ENCODE results near the gene SH2D5. TPM values are rescaled to one million over a fixed set of nuclear protein-coding genes. Genes with fewer than 3 reads are reported as not detected.

Gene SH2D5
- total and polyA plus RNA-seq, 2 experiments from 2014 or later = 0.53 to 1.1 TPM

DNA sequence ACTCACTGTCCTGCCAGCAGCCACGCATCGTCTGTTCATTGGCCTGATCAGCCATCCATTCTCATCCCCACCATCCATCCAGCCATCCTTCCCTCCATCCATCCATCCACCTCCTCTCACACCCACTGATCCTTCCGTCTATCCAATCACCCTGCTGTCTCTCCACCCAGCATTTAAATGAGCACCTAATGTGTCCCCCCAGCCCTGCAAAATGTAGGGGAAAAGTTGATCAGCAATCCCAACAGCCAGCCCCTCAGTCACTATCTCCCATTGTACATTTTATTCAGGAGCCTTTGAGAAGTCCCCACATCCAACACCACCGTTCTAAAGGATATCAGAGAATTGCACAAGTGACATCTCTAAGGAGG lies 60.3 kb downstream of the SH2D5 start:
- 94% methylated on average over 4 of the region's 4 CpGs for WGBS (ENCODE audit: low lambda C conversion rate, missing lambda C conversion rate)
- TF ChIP-seq EZH2 (IDR thresholded peaks at IDR 0.05; ENCODE audit: borderline replicate concordance) = no peak
- TF ChIP-seq, protein P1, sequence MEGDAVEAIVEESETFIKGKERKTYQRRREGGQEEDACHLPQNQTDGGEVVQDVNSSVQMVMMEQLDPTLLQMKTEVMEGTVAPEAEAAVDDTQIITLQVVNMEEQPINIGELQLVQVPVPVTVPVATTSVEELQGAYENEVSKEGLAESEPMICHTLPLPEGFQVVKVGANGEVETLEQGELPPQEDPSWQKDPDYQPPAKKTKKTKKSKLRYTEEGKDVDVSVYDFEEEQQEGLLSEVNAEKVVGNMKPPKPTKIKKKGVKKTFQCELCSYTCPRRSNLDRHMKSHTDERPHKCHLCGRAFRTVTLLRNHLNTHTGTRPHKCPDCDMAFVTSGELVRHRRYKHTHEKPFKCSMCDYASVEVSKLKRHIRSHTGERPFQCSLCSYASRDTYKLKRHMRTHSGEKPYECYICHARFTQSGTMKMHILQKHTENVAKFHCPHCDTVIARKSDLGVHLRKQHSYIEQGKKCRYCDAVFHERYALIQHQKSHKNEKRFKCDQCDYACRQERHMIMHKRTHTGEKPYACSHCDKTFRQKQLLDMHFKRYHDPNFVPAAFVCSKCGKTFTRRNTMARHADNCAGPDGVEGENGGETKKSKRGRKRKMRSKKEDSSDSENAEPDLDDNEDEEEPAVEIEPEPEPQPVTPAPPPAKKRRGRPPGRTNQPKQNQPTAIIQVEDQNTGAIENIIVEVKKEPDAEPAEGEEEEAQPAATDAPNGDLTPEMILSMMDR (IDR thresholded peaks at IDR 0.05; ENCODE audit: poor library complexity) = no peak
- TF ChIP-seq EZH2phosphoT487 (IDR thresholded peaks at IDR 0.05; ENCODE audit: low read depth, severe bottlenecking, unreplicated experiment) = no peak
- H3K27ac ChIP-seq = no peak overlapping the region
- H3K79me2 ChIP-seq = no peaks in the 10 kb centered on the region
- H3K27me3 ChIP-seq = no peaks in the 10 kb centered on the region
- H3K4me3 ChIP-seq = no peak overlapping the region
- H3K9me3 ChIP-seq (ENCODE audit: low read depth) = no peaks in the 10 kb centered on the region
- H3K4me1 ChIP-seq (ENCODE audit: insufficient read depth) = no peaks in the 10 kb centered on the region
- H3K36me3 ChIP-seq (replicated peaks; ENCODE audit: insufficient read depth, low read depth) = no peaks in the 10 kb centered on the region
- H4K20me1 ChIP-seq (ENCODE audit: insufficient read depth, poor library complexity, severe bottlenecking) = no peaks in the 10 kb centered on the region
- H2AFZ ChIP-seq = no peak overlapping the region
- no peaks in the 10 kb centered on the region for H3K9me2 ChIP-seq (replicated peaks; ENCODE audit: insufficient read depth)
- no peak overlapping the region for H3K4me2 ChIP-seq
- no peak for DNase-seq (ENCODE audit: low spot score)

DNA sequence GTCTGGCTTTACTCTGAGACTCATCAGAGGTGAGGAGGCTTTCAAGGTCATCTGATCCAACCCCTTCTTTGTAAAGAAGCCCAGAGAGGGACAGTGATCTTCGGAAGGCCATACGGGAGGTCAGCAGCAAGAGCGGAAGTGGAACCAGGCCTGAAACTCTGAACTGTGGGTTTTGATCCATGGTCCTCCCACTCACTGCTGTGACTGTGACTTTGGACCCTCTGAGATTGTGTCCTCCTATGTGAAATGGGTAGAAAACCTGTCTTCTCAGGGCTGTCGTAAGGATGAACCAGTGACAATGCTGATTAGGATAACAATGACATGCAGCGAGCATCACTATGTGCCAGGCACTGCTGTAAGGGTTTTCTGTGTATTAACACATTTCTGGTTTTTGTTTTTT lies 61.6 kb downstream of the SH2D5 start:
- Histone ChIP-seq H4K20me1 (ENCODE audit: insufficient read depth, poor library complexity, severe bottlenecking) (no peaks in the 10 kb centered on the region), H3K36me3 (replicated peaks; ENCODE audit: insufficient read depth, low read depth) (no peaks in the 10 kb centered on the region), H2AFZ (no peak overlapping the region), H3K79me2 (no peaks in the 10 kb centered on the region), H3K27ac (no peak overlapping the region), H3K9me2 (replicated peaks; ENCODE audit: insufficient read depth) (no peaks in the 10 kb centered on the region), H3K4me2 (no peak overlapping the region), H3K4me3 (no peak overlapping the region), H3K4me1 (ENCODE audit: insufficient read depth) (no peaks in the 10 kb centered on the region), H3K9me3 (ENCODE audit: low read depth) (no peaks in the 10 kb centered on the region), H3K27me3 (no peaks in the 10 kb centered on the region)
- WGBS (ENCODE audit: low lambda C conversion rate, missing lambda C conversion rate) = 91% methylated on average over 5 of the region's 5 CpGs
- no peak for TF ChIP-seq EZH2phosphoT487 (IDR thresholded peaks at IDR 0.05; ENCODE audit: low read depth, severe bottlenecking, unreplicated experiment)
- TF ChIP-seq, protein P1 (IDR thresholded peaks at IDR 0.05; ENCODE audit: poor library complexity) = no peak
- no peak for TF ChIP-seq EZH2 (IDR thresholded peaks at IDR 0.05; ENCODE audit: borderline replicate concordance)
- no peak for DNase-seq (ENCODE audit: low spot score)

Other genes with a start within 250 kb of the SH2D5 start
- gene CAMK2N1, start 246.5 kb downstream of the SH2D5 start, total RNA-seq = 38.5 and 41.7 TPM in 2 replicates
- gene CAMK2N1, start 246.5 kb downstream of the SH2D5 start, polyA plus RNA-seq = 39.4 and 45.5 TPM in 2 replicates
- 40.1 and 44.8 TPM in 2 replicates for gene MUL1, start 224.6 kb downstream of the SH2D5 start, total RNA-seq
- 47.4 and 48.1 TPM in 2 replicates for gene MUL1, start 224.6 kb downstream of the SH2D5 start, polyA plus RNA-seq
- gene FAM43B, start 180.1 kb downstream of the SH2D5 start, total RNA-seq = 0.10 and 0.28 TPM in 2 replicates
- 0.81 and 1.3 TPM in 2 replicates for gene FAM43B, start 180.1 kb downstream of the SH2D5 start, polyA plus RNA-seq
- gene CDA, start 143.6 kb downstream of the SH2D5 start, total RNA-seq = 2.1 and 3.2 TPM in 2 replicates
- 2.1 and 3.8 TPM in 2 replicates for gene CDA, start 143.6 kb downstream of the SH2D5 start, polyA plus RNA-seq
- 60.5 and 73.2 TPM in 2 replicates for gene PINK1, start 99.2 kb downstream of the SH2D5 start, total RNA-seq
- gene PINK1, start 99.2 kb downstream of the SH2D5 start, polyA plus RNA-seq = 84.1 and 96.4 TPM in 2 replicates
- gene DDOST, start 71.3 kb downstream of the SH2D5 start, total RNA-seq = 320 and 326 TPM in 2 replicates
- gene DDOST, start 71.3 kb downstream of the SH2D5 start, polyA plus RNA-seq = 393 and 405 TPM in 2 replicates
- 0.23 and 0.36 TPM in 2 replicates for gene KIF17, start 14.7 kb downstream of the SH2D5 start, total RNA-seq
- gene KIF17, start 14.7 kb downstream of the SH2D5 start, polyA plus RNA-seq = 0.05 and 0.28 TPM in 2 replicates
- gene HP1BP3, start 54.6 kb upstream of the SH2D5 start, total RNA-seq = 149 and 171 TPM in 2 replicates
- gene HP1BP3, start 54.6 kb upstream of the SH2D5 start, polyA plus RNA-seq = 115 and 118 TPM in 2 replicates

Measured in hepatocyte (in vitro differentiated cells).